ENCODE data around the gene AGMAT. TPM values are rescaled to one million over a fixed set of nuclear protein-coding genes. Genes with fewer than 3 reads are reported as not detected.
A peak's percentile ranks its signal among the peaks of the same experiment; 100 is the strongest.

The AGMAT gene
- total and polyA plus RNA-seq, 2 of the 4 experiments (the other 2 are of a cell fraction) = 0.18 to 0.26 TPM

DNA sequence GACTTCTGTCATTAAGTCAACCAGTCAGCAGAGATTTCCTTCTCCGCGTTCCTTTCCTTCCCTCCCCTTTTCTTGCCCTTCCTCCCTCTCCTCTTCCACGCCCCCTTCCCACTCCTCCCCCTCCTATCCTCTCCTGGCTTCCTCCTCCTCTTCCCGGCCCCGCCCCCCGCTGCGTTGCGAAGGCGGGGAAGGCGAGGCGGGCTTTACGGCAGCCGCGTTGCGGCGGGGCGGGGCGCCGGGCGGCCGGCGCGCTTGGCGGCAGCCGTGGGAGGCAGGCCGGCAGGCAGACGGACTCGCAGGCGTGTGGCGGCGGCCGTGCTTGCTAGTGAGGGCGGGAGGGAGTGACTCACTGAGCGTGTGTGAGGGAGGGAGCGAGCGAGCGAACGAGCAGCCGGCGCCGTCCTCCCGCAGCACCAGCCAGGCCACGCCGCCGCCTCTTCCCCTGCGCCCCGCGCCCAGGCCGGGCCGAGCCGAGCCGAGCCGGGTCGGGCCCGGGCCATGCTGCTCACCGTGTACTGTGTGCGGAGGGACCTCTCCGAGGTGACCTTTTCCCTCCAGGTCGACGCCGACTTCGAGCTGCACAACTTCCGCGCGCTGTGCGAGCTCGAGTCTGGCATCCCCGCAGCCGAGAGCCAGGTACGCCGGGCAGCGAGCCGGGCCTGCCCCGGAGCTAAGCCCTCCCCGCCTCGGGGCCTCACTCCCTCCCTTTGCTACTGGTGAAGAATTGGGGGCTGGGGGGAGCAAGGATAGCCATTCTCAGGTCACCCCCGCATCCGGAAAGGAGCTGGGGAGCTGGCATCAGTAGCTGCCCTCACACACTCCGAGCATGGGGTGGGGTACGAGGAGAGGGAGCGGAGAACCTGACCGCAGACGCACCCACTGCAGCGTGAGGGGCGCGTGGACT lies 32.6 kb upstream of the AGMAT start, which contains the start of gene DDI2:
TSS of gene DDI2 (plus strand) at position 286 of the 904 bp plus-strand sequence. CDS start at position 499, 213 bp downstream.
- in situ Hi-C loops (cut with MboI; ENCODE audit: low sequenced_read_pairs) = no loop called here
- Histone ChIP-seq H3K27ac (ENCODE audit: insufficient read depth, low read length) (peak within 1 kb of the TSS; percentile 88), H3K27me3 (ENCODE audit: control insufficient read depth, insufficient read depth, low read length) (no peaks in the 10 kb centered on the region), H4K5ac (ENCODE audit: low read depth, low read length) (peak within 1 kb of the TSS; percentile 79), H3K9me1 (ENCODE audit: insufficient read depth, low read length) (peaks cover 11% of the 10 kb centered on the region; the same call in 1 of the 2 replicates), H3K56ac (ENCODE audit: extremely low read depth, insufficient read depth, low read length) (peak within 1 kb of the TSS; percentile 75), H3K18ac (ENCODE audit: low read depth, low read length) (peak within 1 kb of the TSS; percentile 75), H4K20me1 (ENCODE audit: insufficient read depth, low read length) (peaks cover 17% of the 10 kb centered on the region), H2BK20ac (ENCODE audit: low read depth, low read length) (peak within 1 kb of the TSS; percentile 33), H3K36me3 (ENCODE audit: control insufficient read depth, insufficient read depth, low read length) (no peaks in the 10 kb centered on the region), H4K8ac (ENCODE audit: low read depth in 2 of 2, low read length in 2 of 2) (peak within 1 kb of the TSS; percentile 91 to 92), H3K4me3 (ENCODE audit: insufficient read depth, low read depth, low read length) (peak within 1 kb of the TSS; percentile 76), H2AK5ac (ENCODE audit: low read depth, low read length) (peak within 1 kb of the TSS; percentile 86), H4K91ac (ENCODE audit: insufficient read depth, low read depth, low read length) (peak within 1 kb of the TSS; percentile 66), H2AFZ (replicated peaks; ENCODE audit: low read length, poor library complexity) (peak within 1 kb of the TSS; percentile 98), H3K4me1 (ENCODE audit: control insufficient read depth, insufficient read depth, low read length) (peaks cover 7% of the 10 kb centered on the region), H2BK5ac (ENCODE audit: low read depth, low read length, poor library complexity, severe bottlenecking) (peak within 1 kb of the TSS; percentile 95), H3K9me3 (ENCODE audit: control insufficient read depth, insufficient read depth, low read length) (no peaks in the 10 kb centered on the region), H3K4ac (ENCODE audit: low read depth, low read length) (peak within 1 kb of the TSS; percentile 75), H3K9ac (ENCODE audit: low read depth, low read length) (peak within 1 kb of the TSS; percentile 84), H2BK15ac (ENCODE audit: low read depth, low read length) (peak within 1 kb of the TSS; percentile 75; the same call in 2 of the 3 replicates), H2BK120ac (ENCODE audit: low read depth, low read length) (peak within 1 kb of the TSS; percentile 72), H3K4me2 (ENCODE audit: low read depth, low read length) (peak within 1 kb of the TSS; percentile 87), H3K23ac (ENCODE audit: low read depth, low read length) (peak within 1 kb of the TSS; percentile 90), H2AK9ac (replicated peaks; ENCODE audit: low read depth, low read length, poor library complexity) (peak within 1 kb of the TSS; percentile 97), H3K79me1 (ENCODE audit: low read depth in 1 of 2, low read length in 2 of 2) (peaks cover 6 to 29% of the 10 kb centered on the region in 2 experiments; a peak in 2 of 4 replicates), H3K14ac (replicated peaks; ENCODE audit: low read depth, low read length) (peak within 1 kb of the TSS; percentile 57)
- BruUV-seq (replicated peaks) = no TSS peak
- ATAC-seq (ENCODE audit: low read depth) (peak; percentile 94), DNase-seq (peak; percentile 97)
- ChIA-PET CTCF (interaction anchor here (0.6 to 1.3 kb wide), 3 partner anchors 14 to 504 kb away, joined by 3 to 5 read pairs (median 3); no protein-coding TSS in a partner anchor), POLR2A (ENCODE audit: unreplicated experiment) (no interaction called here)
- dilution Hi-C loops (cut with HindIII; ENCODE audit: low sequenced_read_pairs, unreplicated experiment) = no loop called here
- WGBS, 2 experiments (ENCODE audit: extremely low coverage in 2 of 2, insufficient read length in 1 of 2) = 0% methylated on average over 27 of the region's 86 CpGs; no CpG with 5 or more reads in 1 of the 2 experiments
- intact Hi-C loops (cut with micrococcal nuclease) = loop anchor here (5.0 kb wide), 2 partner anchors 65 to 85 kb away; partner anchors contain the start of gene PLEKHM2
- TF ChIP-seq SMC3 (IDR thresholded peaks at IDR 0.05; ENCODE audit: low read depth, low read length) (no peak), CTCF (conservative IDR thresholded peaks at IDR 0.05; ENCODE audit: low read depth, low read length) (no peak), RCOR1 (IDR thresholded peaks at IDR 0.05; ENCODE audit: insufficient replicate concordance, low read length) (no peak), MXI1 (IDR thresholded peaks at IDR 0.05; ENCODE audit: borderline replicate concordance, low read depth, low read length) (peak; percentile 88), BHLHE40 (IDR thresholded peaks at IDR 0.05; ENCODE audit: low read depth, low read length) (no peak), RFX5 (IDR thresholded peaks at IDR 0.05; ENCODE audit: low read depth, low read length) (no peak), MAZ (IDR thresholded peaks at IDR 0.05; ENCODE audit: borderline replicate concordance, low read depth, low read length) (peak; percentile 99), FOS (IDR thresholded peaks at IDR 0.05; ENCODE audit: low read depth, low read length) (peak; percentile 70), RAD21 (IDR thresholded peaks at IDR 0.05; ENCODE audit: low read length) (peak; percentile 5; the same call in 1 of the 2 replicates), MAFK (IDR thresholded peaks at IDR 0.05; ENCODE audit: low read depth, low read length) (no peak), NFE2L2 (IDR thresholded peaks at IDR 0.05; ENCODE audit: low read depth, low read length) (no peak), CEBPB (IDR thresholded peaks at IDR 0.05; ENCODE audit: low read depth, low read length) (0 out of 2 replicates have a peak, but pooled peaks have one; percentile 48), CHD1 (IDR thresholded peaks at IDR 0.05; ENCODE audit: low read depth, low read length) (no peak), POLR2A (IDR thresholded peaks at IDR 0.05; ENCODE audit: low read depth, low read length) (peak; percentile 77; the same call in 1 of the 2 replicates)
- TF ChIP-seq, protein P1, sequence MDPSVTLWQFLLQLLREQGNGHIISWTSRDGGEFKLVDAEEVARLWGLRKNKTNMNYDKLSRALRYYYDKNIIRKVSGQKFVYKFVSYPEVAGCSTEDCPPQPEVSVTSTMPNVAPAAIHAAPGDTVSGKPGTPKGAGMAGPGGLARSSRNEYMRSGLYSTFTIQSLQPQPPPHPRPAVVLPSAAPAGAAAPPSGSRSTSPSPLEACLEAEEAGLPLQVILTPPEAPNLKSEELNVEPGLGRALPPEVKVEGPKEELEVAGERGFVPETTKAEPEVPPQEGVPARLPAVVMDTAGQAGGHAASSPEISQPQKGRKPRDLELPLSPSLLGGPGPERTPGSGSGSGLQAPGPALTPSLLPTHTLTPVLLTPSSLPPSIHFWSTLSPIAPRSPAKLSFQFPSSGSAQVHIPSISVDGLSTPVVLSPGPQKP (IDR thresholded peaks at IDR 0.05; ENCODE audit: borderline replicate concordance, low read depth, low read length) = no peak

Data from IMR-90 (cell line).